RKO (cell line): ENCODE measurements around the gene RFX4.
"Not testable (repeated sequence)": the region's sequence is repeated elsewhere in the genome, so short reads cannot be mapped to it uniquely, and the experiment has no call there.

Source experiments
- DNase-seq: peaks from one replicate; pipeline ENCODE4 v3.0.0-alpha.2; 2016; ENCODE audit warnings: low spot score

Gene RFX4

DNA sequence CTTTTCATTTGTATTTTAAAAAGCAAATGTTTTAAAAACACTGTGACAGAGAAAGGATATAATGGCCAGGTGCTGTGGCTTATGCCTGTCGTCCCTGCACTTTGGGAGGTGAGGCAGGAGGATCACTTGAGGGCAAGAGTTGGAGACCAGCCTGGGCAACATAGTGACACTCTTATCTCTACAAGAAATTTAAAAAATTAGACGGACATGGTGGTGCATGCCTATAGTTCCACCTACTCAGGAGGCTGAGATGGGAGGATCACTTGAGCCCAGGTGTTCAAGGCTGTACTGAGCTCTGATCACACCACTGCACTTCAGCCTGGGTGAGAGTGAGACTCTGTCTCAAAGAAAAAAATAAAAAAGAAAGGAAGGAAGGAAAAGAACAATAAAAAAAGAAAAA lies 7.8 kb downstream of the RFX4 start:
- DNase-seq: no peak

DNA sequence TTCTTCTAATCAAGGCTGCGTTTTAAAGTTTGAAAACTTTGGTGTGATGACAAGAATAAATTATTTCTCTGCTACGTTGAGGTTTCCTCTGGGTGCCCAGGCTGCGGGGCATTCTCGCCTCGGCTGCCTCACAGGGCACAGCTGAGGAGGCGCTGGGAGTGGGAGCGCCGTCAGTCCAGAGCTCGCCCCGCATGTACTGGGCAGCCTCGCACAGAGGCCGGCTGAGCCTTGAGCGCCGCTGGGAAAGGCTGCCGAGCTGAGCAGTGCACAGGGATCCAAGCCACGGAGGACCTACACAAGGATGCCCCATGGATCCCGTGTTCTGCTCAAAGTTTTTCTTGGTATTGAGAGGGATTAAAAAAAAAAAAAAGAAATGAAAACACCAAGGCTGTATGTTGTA lies 11.6 kb downstream of the RFX4 start:
- no peak for DNase-seq

DNA sequence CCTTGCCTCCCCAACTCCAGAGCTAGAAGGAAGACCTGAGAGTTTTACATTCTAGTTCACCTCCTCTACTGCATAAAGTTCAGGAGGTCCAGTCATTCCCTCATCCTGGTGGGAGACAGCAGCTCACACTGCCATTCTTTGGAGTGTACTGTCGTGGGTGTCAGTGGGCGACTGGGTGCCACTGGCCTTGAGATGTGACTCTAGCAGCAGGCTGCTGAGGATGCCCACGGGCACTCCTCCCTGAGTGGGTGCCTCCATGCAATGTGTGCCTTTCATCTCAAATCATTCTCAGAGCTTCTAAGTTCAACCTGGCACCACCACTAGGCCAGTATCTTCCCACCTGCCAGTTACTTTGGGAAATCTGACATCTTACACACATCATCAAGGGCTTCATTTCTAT lies 12.5 kb downstream of the RFX4 start:
- DNase-seq: no peak

DNA sequence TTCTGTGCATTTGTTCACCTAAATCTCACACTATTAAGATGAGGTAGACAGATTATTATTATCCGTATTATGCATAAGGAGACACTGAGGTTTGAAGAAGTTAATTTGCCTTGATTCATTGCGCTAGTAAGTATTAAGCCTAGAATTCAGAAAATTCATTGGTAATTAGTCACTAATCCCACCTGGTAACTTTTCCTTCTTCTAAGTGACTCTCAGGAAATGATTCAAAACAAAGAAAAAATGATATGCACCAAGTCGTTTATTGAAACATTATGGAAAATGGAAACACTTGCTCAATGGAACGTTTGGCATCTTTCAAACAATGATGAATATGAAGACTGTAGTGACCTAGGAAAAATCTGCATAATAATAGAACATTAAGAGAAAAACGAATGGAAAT lies 15.2 kb downstream of the RFX4 start:
- no peak for DNase-seq

DNA sequence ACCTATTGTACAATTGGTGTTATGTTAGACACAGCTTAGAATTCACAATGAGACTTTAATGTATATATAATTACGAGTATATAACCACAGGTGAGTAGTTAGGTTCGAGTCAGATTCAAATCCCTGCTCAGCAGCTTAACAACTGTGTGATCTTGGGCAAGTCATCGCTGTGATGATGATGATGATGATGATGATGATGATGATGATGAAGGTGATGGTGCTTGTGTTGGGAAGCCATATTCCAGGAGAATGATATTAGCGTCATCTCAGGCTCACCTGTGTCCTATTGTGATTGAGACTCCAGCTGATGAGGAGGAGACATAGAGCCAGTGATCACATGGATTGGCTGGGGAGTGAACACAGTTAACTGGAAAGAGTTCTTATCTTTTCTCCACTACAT lies 16.5 kb downstream of the RFX4 start:
- no peak for DNase-seq

DNA sequence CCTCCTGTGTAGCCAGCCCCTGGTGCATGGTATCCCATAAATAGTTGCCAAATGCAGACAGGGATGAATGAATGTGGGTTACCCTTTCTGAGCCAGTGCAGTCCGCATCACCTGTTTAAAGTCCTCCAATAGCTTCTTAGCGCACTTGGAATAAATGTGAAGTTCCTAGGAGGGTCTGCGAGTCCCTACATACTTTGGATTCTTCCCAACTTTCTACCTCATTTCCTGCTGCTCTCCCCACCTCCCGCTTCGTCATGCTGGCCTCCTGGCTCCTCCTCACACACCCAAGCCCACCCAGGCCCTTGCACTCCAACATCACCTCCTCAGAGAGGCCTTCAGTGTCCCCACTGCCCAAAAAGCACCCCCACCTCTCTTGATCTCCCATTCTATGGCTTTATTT lies 17.7 kb downstream of the RFX4 start:
- DNase-seq: no peak

DNA sequence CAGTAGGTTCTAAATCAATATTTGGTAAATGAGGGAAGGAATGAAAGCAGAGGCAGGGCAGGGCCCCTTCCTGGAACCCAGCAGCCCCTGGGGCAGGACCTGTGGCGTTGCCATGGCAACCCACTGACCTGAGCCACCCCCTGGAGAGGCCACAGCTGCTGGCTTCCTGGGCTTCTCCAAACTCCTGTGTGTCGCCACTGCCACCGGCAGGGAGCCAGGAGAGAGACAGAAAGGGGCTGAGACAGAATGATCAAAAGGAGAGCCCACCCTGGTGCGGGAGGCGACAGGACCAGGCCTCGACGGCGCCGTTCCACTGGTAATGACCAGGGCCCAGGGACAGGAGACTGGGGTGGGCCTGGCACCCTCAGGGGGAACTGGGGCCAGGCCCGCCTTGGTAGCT lies 18.2 kb downstream of the RFX4 start:
- DNase-seq: no peak

DNA sequence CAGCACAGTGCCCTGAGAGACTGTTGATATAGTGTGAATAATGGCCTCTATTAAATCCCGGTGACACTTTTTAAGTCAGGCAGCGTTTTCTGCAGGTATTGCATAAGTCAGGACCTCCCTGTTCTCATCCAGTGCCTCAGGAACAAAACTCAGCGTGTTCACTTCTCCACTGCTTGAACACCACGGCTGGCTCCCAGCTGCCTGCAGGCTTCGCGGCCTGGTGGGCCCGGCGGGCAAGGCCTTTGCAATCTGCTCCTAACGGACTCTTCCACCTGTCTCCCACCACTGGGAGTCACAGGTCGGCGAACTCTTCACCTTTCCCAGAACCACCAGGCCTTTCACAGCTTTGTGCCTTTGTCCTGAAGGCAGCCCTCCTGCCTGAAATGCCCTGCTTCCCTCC lies 18.7 kb downstream of the RFX4 start:
- no peak for DNase-seq

DNA sequence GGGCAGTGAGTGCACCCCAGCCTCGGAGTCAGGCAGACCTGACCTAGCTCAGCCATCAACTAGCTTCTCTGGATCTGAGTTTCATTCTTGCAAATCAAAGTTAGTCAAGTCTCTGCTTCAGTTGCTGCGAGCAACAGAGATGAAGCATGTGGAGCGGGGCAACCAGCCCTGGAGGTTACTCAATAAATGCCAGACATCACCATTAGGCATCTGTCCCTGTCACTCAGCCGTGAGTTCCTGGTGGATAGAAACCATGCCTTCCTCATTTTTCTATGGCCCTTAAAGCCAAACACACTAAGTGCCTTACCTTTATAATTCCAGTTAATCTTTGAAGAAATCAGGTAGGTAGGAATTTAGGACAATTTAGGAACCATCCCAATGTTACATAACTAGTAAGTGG lies 19.3 kb downstream of the RFX4 start:
- DNase-seq: no peak

DNA sequence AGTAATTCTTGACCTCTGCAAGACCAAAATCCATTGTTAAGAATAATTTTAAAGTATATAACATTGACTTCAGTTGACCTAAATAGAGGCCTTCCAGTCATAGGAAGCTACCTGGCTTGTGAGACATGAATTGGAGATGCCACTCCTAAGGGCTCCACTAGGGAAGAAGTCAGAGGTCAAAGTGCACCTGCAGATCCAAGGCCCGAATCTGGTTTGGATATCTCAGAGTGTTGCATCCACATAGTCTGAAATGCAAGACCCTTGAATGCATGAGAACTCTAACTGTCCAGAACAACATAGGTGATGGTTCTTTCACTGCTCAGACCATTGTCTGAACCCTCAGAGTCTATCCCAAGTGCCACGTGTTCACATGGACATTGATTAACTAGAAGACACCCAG lies 22.4 kb downstream of the RFX4 start:
- DNase-seq: no peak

DNA sequence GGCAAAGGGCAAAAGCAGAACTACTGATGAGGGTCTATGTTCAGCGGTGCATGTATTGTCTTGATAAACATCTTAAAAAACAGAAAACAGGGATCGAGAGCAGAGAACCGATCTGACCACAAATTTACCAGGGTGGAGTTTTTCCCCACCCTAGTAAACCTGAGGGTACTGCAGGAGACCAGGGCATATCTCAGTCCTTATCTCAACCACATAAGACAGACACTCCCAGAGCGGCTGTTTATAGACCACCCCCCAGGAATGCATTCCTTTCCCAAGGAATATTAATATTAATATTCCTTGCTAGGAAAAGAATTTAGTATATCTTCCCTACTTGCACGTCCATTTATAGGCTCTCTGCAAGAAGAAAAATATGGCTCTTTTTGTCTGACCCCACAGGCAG lies 37.8 kb downstream of the RFX4 start:
- not testable (repeated sequence) for DNase-seq

DNA sequence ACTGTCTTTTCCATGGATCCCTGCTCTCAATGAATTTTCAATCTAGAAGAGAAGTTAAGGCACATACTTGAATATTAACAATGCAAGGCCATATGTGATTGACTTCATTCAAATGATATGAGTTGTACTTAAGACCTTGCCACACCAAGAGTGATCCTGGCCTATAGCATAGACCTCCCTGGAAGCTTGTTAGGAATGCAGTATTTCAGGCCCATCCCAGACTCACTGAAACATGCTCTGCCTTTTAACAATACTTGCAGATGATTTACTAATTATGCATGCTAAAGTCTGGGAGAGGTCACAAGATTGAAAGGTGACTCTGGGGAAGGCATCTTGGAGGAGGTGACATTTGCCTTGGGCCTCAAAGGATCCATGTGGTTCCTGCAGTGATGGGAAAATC lies 43.2 kb downstream of the RFX4 start:
- no peak for DNase-seq

DNA sequence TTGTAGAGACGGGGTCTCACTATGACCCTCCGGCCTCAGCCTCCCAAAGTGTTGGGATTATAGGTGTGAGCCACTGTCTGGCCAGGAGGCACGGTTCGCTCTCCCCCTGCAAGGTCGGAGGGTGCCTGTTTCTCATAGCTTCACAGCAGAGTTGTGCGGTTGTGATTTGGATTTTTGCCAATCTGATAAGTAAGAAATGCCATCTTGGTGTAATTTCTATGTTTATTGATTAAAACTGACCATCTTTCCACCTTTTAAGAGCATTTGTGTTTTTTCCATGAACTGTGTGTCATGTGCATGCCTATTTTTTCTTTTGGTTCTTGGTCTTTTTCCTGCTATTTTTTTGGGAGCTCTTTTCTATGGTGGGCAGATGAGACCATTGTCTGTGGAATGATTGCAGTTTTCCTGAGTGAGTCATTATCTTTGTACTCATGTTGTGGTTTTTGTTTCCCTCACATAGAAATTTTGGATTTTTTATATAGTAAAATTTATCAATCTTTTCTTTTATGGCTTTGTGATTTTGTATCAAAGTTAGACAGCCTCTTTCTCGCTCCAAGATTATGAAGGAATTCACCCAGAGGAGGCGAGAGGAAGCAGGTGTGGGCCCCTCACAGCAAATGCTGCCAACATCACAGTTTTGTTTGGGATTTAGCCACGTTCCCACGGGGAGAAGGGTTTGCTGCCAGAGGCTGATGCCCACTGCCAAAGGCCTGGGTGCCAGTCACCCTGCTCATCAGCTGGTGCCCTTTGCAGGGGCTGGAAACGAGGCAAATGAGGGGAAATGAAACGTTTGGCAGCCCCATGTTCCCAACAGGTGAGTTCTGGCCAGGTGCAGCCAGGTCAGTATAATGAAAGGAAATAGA lies 47.2 kb downstream of the RFX4 start:
- DNase-seq: no peak

DNA sequence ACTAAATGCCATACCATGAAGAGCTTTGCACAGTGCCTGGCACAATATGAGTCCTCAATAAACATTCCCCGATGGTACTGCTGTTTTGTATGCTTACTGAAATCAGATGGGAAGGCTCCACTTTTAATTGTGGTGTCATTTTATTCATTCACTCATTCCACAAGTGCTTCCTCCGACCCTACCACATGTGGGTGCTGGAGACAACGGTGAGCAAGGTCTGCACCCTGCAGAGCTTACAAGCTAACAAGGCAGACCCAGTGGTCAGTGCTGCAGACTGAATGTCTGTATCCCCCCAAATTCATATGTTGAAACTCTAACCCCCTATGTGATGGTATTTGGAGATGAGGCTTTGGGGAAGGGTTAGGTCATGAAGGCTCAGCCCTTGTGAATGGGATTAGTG lies 48.3 kb downstream of the RFX4 start:
- DNase-seq: no peak

DNA sequence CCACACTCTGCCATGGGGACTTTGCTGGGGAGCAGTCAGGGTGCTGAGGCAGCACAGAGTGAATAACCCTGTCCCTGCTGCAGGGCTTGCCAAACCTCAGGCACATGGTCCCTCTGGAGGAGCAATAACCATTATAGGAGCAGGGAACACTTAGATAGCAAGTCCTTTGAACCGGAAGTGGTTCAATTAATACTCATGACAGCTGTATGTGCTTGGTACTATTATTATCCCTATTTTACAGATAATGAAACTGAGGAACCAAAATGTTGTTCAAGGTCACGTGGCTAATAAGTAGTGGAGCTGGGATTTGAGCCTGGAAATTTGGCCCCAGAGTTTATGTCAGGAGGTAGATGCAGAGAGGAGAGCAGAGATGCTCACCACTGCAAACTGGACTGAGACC lies 49.0 kb downstream of the RFX4 start:
- no peak for DNase-seq

DNA sequence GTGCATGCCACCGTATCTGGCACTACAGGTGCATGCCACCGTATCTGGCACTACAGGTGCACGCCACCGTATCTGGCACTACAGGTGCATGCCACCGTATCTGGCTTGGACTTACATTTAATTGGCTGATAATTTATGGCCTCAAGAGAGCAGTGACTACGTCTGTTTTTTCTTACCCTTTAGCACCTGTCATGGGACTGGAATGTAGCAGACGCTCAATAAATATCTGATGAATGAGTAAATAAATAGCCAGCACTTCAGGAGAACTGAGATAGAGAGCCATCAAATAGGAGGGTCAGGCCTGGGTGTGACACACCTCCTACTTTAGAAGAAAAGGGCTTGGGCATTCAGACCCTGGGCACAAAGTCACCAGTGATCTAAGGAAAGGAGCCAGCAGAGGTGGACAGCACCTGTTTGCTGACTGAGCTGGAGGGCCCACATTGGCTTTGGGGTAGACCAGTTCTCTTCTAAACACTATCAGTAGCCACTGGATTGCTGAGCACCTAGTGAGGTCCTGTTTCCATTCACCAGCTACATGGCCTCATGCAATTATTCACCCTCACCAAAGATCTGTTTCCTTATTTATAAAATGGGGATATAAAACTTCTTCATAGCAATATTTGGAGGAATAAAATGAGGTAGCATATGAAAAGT lies 50.1 kb downstream of the RFX4 start:
- peak; percentile 24 for DNase-seq

DNA sequence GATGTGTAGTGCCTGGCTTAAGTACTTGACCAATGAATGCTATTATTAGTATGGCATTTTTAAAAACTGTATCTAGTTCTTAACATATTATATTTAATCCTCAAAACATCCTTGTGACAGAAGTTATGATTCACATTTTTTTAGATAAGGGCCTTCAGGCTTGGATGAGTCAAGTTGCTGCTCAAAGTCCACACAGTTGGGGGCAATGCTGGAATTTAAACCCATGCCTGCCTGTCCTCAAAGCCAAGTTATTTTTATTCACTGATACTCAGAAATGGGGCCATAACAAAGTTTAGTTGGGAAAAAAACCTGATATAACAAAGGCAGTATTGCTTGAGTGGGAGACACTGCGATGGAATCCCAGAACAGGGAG lies 50.6 kb downstream of the RFX4 start:
- DNase-seq: peak; percentile 14

DNA sequence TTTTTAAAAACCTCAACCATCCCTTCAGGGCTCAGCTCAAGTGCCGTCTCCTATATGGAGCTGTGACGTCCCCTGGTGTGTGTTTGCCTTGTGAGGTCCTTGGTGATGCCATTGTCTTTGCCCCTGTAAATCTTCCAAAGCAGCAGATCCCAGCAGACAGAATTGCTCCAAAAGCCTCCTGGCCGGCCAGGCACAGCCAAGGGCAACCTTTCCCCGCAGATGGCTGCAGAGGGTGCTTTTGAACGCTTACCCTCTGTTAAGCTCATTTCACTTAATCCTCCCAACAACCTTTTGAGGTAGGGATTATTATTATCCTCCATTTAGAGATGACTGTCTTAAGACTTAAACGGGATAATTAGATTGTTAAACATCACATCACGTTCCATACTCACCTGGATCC lies 51.4 kb downstream of the RFX4 start:
- no peak for DNase-seq

DNA sequence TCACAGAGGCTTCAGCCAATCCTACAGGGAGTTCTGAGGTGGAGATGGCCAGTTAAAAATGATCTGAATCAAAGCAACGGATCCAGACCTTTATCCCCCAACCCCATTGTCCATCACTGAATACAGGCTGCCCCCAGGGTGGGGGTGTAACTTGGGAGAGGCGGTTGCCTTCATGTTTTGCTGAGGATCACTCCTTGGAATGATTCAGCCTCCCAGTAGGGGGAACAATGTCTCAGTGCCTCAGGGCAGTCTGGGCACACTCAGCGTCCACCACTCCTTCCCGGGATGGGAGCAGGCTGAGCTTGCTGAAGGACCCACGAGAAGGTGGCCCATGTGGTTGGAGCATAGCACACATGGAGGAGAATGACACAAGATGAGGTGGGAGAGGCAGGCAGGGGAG lies 60.2 kb downstream of the RFX4 start:
- no peak for DNase-seq

DNA sequence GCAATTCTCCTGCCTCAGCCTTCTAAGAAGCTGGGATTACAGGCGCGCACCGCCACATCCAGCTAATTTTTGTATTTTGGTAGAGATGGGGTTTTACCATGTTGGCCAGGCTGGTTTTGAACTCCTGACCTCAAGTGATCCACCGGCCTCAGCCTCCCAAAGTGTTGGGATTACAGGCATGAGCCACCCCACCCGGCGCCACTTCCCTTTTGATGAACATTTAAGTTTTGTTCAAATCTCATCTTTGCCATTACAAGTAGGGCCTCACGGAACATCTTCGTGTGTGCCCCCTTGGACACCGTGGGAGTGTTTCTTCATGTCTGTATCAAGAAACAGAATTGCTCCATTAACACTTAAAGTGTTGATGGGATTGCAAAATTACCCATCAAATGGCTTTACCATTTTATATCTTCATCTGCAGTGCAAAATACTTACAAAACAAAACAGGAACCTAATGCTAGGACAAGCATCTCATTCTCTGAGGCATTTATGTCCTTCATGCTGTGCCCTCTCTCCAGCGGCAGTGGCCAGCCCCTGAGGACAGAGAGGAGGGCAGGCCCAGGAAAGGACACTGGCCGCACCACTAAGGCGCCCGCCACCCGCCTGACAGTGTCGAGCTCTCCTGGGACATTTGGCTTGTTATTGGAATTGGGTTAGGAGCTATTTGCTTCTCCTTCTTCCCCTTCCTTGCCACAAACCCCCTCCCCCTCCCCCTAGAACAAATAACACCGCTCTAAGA lies 61.7 kb downstream of the RFX4 start:
- DNase-seq: no peak

DNA sequence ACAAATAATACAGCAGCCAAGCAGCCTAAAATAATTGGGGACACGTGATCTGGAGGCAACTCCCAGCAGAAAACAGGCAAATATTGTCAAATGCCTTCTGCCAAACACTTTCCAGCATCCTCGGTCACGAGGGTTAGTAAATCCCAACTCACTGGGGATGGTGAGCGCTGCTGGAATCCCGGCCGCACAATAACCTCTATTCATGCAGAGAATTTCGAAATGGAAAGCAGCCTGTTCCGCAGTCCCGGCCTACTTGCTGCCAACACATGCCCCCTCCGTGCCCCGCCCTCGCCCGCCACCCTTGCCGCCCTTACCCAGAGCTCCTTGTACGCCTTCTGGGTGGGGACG lies 62.2 kb downstream of the RFX4 start:
- no peak for DNase-seq

DNA sequence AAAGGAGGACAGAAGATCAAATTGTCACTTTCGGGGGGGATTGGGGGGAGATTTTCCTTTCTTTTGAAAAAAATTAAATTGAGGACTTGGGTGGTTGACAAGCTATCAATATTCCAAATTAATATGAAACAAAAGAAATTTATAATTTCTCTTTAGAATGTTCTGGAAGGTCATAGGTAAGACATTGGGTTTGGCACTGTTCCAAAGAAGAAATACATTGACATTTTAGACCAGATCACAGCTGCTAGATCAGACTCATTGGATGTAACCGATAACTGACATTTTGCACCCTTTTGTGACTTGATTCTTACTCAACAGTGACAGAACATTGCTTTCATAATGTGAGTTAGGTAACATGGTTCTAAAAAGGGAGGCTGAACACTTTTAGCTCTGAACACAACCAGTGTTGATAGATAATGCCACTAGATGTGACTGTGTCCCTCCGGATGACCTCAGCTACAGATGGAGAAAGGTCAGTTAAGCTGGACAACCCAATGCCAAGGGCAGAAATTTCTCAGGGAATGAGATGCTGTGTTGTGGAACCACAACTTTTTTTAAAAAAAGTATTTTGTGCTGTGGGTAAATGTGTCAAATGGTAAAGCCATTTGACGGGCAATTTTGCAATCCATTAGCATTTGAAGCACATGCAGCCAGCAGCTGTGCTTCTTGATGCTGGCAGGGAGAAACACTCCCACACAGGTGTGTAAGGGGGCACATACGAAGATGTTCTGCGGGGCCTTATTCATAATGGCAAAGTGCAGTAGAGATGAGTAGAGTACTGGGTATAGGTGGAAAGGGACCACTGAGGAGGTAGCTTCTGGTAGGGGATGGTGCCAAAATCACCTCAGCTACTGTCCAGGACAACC lies 62.9 kb downstream of the RFX4 start:
- DNase-seq: no peak
